ENCODE data around the gene LRRC8D.
"Not testable (repeated sequence)": the region's sequence is repeated elsewhere in the genome, so short reads cannot be mapped to it uniquely, and the experiment has no call there.

Gene LRRC8D

DNA sequence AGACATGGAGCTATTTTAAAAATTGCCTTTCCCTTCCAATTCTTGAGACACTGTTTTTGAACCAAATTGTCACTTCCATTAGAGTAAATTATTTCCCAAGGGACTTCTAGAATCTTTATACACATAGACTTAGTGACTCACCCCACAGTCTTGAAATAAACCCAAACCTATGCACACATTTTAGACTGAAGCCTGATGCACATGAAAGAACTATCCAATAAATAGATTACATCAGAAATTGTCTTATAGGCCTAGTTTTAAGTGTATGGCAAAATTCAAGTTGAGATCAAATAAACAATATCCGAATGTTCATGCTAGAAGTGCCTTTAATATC, 141.9 kb downstream of the LRRC8D start:
- no peak for ATAC-seq

DNA sequence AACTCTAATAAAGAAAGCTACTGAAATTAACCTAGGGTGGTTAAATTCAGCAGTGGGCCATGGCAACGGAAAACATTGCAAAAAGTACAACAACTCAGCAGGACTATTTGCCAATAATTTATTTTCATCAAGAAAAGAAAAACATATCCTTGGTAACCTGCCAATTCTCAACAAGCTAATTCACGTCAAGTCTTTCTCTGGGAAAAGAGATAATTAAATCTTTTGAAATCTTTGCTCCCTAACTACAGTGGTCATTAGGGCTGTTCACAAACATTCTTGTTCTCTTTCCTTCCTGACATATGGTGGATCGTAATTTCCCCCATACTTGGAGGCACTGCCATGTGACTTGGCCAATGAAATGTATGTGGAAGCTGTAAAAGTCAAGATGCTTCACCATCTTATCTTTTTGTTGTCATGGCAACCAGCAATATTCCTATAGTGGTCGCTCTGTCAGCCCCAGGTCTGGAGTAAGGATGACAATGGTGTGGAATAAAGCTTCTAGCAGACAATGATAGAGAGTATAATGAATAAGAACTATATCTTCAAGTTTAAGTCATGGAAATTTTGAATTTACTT, 144.4 kb downstream of the LRRC8D start:
- no peak for ATAC-seq

- ATAC-seq: no peak
Observed at GRCh38 chr1:89966656-89967055, 145.8 kb downstream of the LRRC8D start.

GRCh38 chr1:89971600-89971999, 150.8 kb downstream of the LRRC8D start:
- no peak for ATAC-seq

DNA sequence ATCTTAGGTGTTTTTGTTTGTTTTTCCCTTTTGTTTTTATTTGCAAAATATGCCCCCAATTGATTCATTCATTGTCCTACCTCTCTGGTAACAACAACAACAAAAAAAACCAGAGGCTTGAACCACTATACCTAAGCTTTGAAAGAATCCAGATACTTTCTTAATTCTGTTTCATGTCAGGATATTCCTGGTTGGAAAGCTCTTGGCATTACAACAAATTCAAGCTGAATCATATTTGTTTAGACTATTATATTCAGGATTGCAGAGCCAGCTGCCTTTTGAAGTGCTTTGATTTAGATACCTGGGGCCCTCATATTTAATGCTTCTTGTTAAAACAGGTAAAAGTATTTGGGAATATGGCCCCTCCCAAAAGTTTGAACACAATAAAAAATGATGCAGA, 151.2 kb downstream of the LRRC8D start:
- ATAC-seq: no peak

GRCh38 chr1:89973471-89974127, 152.8 kb downstream of the LRRC8D start:
- ATAC-seq: no peak

DNA sequence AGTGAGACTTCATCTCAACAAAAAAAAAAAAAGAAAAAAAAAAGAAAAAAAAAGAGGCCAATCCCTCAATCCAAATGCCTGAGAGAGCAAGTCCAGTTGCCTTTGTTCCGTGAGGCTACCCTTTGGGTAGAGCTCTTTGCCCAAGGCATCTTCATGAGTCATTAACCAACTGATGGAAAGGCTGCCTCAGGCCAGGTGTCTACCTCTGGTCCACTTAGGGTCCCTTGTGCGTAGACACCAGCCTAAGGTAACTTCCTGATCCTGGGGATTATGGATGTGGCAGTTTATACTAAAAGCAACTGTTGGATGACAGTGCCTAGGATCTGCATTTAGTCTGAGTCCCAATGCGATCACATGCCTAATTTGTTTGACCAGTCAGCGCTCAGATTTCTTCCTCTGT, 153.4 kb downstream of the LRRC8D start:
- ATAC-seq: no peak

GRCh38 chr1:89974696-89975470, 154.1 kb downstream of the LRRC8D start:
- ATAC-seq: no peak

- no peak for ATAC-seq
Observed at GRCh38 chr1:89975540-89976125, 154.8 kb downstream of the LRRC8D start.

DNA sequence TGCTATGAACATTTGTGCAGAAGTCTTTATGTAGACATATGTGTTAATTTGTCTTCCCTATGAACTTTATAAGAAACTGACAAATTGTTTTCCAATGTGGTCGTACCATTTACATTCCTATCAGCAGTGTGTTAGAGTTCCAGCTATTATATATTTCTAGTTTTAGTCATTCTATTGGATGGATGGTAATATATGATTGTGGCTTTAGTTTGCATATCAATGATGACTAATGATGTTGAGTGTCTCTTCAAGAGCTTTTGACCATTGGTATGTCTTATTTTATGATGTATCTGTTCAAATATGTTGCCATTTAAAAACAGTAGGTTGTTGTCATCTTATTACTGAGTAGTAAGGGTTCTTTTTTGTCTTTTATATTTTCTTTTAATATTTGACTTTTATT, 157.9 kb downstream of the LRRC8D start:
- no peak for ATAC-seq

- no peak for ATAC-seq
Observed at GRCh38 chr1:89980605-89981004, 159.8 kb downstream of the LRRC8D start.

DNA sequence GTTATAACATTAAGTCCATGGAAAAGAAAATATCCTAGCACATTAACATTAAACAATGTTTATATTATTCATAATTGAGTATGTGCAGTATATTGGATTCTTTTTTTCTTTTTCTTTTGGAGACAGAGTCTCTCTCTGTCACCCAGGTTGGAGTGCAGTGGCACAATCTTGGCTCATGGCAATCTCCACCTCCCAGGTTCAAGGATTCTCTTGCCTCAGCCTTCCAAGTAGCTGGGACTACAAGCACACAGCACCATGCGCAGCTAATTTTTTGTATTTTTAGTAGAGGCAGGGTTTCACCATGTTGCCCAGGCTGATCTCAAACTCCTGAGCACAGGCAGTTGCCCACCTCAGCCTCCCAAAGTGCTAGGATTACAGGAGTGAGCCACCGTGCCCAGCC, 162.0 kb downstream of the LRRC8D start:
- ATAC-seq: not testable (repeated sequence)

- ATAC-seq: not testable (repeated sequence)
Observed at GRCh38 chr1:89984564-89985116, 163.8 kb downstream of the LRRC8D start.

DNA sequence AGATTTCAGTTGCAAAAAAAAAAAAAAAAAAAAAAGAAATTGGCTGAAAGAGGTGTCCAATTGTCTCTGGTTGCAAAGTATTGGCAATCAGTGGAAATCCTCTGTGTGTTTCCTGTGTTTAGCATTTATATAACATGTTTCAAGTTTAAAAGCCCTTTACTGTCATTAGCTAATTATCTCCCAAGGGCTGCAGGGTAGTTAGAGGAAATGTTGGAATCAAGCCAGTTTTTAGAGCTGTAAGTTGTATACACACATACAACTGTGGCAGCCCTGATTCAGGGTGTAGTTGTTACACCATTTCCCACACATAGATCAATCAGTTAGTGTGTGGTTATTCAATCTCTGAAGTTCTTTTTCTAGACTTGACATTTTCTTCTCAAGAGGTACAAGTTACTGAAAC, 165.2 kb downstream of the LRRC8D start:
- ATAC-seq: no peak
